Amniotic stem cell (primary cell): ENCODE measurements around the gene P4HTM.

Experiments used
- DNase-seq: peaks from one replicate; lab custom pipeline; 2025; lab: John Stamatoyannopoulos, UW

The P4HTM gene

GRCh38 chr3:48984663-48985062 lies 5.4 kb upstream of the P4HTM start:
- DNase-seq = no peak

- no peak for DNase-seq
Observed at GRCh38 chr3:48985831-48986376, 4.1 kb upstream of the P4HTM start.

GRCh38 chr3:48989126-48989795 lies 780 bp upstream of the P4HTM start:
- DNase-seq = no peak

- DNase-seq = no peak
Observed at GRCh38 chr3:48990636-48991469, 812 bp downstream of the P4HTM start.

- DNase-seq = no peak
Observed at GRCh38 chr3:48991851-48992545, 2.0 kb downstream of the P4HTM start.

- no peak for DNase-seq
Observed at GRCh38 chr3:48993834-48994233, 3.8 kb downstream of the P4HTM start.

- no peak for DNase-seq
Observed at GRCh38 chr3:48996640-48997039, 6.6 kb downstream of the P4HTM start.

GRCh38 chr3:48997102-48997635 lies 7.1 kb downstream of the P4HTM start:
- no peak for DNase-seq

GRCh38 chr3:48997714-48998637 lies 7.9 kb downstream of the P4HTM start:
- no peak for DNase-seq

GRCh38 chr3:48999085-48999858 lies 9.2 kb downstream of the P4HTM start:
- DNase-seq = no peak

- no peak for DNase-seq
Observed at GRCh38 chr3:49001155-49001554, 11.1 kb downstream of the P4HTM start.

- no peak for DNase-seq
Observed at GRCh38 chr3:49004352-49005302, 14.6 kb downstream of the P4HTM start.

GRCh38 chr3:49005303-49005680 lies 15.3 kb downstream of the P4HTM start:
- DNase-seq = no peak

- DNase-seq = no peak
Observed at GRCh38 chr3:49005998-49006397, 16.0 kb downstream of the P4HTM start.

- no peak for DNase-seq
Observed at GRCh38 chr3:49006408-49007067, 16.5 kb downstream of the P4HTM start.

- peak; percentile 84 for DNase-seq
Observed at GRCh38 chr3:49007068-49007770, 17.2 kb downstream of the P4HTM start, which contains the start of gene WDR6. Gene WDR6 (plus strand): TSS chr3:49007391. CDS start chr3:49007432, 41 bp downstream.

- DNase-seq = peak; percentile 75
Observed at GRCh38 chr3:49007771-49008528, 17.9 kb downstream of the P4HTM start.
